ENCODE data around the gene OR56A4.
"Not testable (repeated sequence)": the region's sequence is repeated elsewhere in the genome, so short reads cannot be mapped to it uniquely, and the experiment has no call there.

The OR56A4 gene

DNA sequence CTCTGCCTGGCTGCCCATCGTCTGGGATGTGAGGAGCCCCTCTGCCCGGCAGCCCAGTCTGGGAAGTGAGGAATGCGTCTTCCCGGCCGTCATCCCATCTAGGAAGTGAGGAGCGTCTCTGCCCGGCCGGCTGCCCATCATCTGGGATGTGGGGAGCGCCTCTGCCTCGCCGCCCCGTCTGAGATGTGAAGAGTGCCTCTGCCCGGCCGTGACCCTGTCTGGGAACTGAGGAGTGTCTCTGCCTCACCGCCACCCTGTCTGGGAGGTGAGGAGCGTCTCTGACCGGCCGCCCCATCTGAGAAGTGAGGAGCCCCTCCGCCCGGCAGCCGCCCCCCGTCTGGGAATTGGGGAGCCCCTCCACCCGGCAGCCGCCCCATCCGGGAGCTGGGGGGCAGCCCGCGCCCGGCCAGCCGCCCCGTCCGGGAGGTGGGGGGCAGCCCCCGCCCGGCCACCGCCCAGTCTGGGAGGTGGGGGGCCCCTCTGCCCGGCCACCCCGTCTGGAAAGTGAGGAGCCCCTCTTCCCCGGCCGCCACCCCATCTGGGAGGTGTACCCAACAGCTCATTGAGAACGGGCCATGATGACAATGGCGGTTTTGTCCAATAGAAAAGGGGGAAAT lies 45.9 kb downstream of the OR56A4 start:
- not testable (repeated sequence) for DNase-seq (ENCODE audit: low spot score)

DNA sequence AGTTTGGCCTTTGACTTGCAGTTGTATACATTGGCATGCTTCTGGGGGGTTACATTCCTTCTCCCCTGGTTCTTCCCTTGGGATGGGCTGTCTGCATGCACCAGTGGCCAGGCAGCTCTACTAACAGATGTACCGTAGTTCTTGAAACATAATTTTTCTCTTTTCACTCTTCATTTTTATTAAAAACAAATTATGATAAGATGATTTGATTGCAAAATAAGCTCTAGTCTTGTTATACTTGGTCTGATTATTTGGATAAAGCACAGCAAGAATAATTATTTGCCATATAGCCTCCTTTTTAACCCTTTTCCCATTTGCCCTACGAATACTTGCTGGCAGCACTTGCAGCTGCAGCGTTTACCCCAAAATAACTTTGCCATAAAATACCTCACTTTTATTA lies 51.2 kb downstream of the OR56A4 start:
- DNase-seq (ENCODE audit: low spot score) = no peak

All from AG08395 (cell line).